ENCODE measurements around the gene ATP6V1F.
A peak's percentile ranks its signal among the peaks of the same experiment; 100 is the strongest.

The ATP6V1F gene

GRCh38 chr7:128869138-128869943 lies 6.7 kb downstream of the ATP6V1F start:
- peak; percentile 24 to 59 for DNase-seq

GRCh38 chr7:128869944-128870285 lies 7.3 kb downstream of the ATP6V1F start:
- no peak for DNase-seq

- no peak for DNase-seq
Measured at GRCh38 chr7:128871050-128871449, 8.4 kb downstream of the ATP6V1F start.

GRCh38 chr7:128872394-128872824 lies 9.8 kb downstream of the ATP6V1F start:
- DNase-seq, result no peak

GRCh38 chr7:128873234-128873633 lies 10.6 kb downstream of the ATP6V1F start:
- DNase-seq, result no peak

- no peak for DNase-seq
Measured at GRCh38 chr7:128874140-128875031, 11.7 kb downstream of the ATP6V1F start.

GRCh38 chr7:128875523-128875948 lies 12.9 kb downstream of the ATP6V1F start:
- DNase-seq, result no peak

- no peak for DNase-seq
Measured at GRCh38 chr7:128876127-128876526, 13.5 kb downstream of the ATP6V1F start.

GRCh38 chr7:128876586-128876977 lies 13.9 kb downstream of the ATP6V1F start:
- no peak for DNase-seq

- no peak for DNase-seq
Measured at GRCh38 chr7:128876978-128877755, 14.5 kb downstream of the ATP6V1F start.

- no peak for DNase-seq
Measured at GRCh38 chr7:128877756-128878120, 15.1 kb downstream of the ATP6V1F start.

- DNase-seq, result no peak
Measured at GRCh38 chr7:128878226-128879105, 15.8 kb downstream of the ATP6V1F start.

- DNase-seq, result no peak
Measured at GRCh38 chr7:128879461-128879938, 16.8 kb downstream of the ATP6V1F start.

- DNase-seq, result peak; percentile 46 to 48
Measured at GRCh38 chr7:128879939-128880746, 17.5 kb downstream of the ATP6V1F start.

- DNase-seq, result no peak
Measured at GRCh38 chr7:128880791-128881457, 18.3 kb downstream of the ATP6V1F start.

- DNase-seq, result no peak
Measured at GRCh38 chr7:128881458-128882125, 18.9 kb downstream of the ATP6V1F start.

- DNase-seq, result no peak
Measured at GRCh38 chr7:128882134-128882533, 19.5 kb downstream of the ATP6V1F start.

- DNase-seq, result peak; percentile 81 to 87
Measured at GRCh38 chr7:128883622-128884448, 21.2 kb downstream of the ATP6V1F start.

Data from inflammatory macrophage (primary cell).